Ectodermal cell (in vitro differentiated cells): Measurements from ENCODE around the gene PADI2. TPM values are rescaled to one million over a fixed set of nuclear protein-coding genes. Genes with fewer than 3 reads are reported as not detected.
A peak's percentile ranks its signal among the peaks of the same experiment; 100 is the strongest.

Experiments
- H3K27ac ChIP-seq: 2 replicates; pipeline ENCODE4 v1.7.0; 2013; ENCODE audit warnings: mild to moderate bottlenecking, low read depth, low read length; ENCODE audit not compliant: insufficient read depth, poor library complexity, severe bottlenecking
- H3K27me3 ChIP-seq: 2 replicates; pipeline ENCODE4 v1.7.0; 2013; ENCODE audit warnings: mild to moderate bottlenecking, low read length; ENCODE audit not compliant: insufficient read depth, control insufficient read depth, poor library complexity, severe bottlenecking
- H3K36me3 ChIP-seq: one replicate; pipeline ENCODE4 v1.7.0; 2013; ENCODE audit warnings: low read length; ENCODE audit not compliant: control insufficient read depth, insufficient read depth
- H3K4me1 ChIP-seq: one replicate; pipeline ENCODE4 v1.7.0; 2013; ENCODE audit warnings: low read length; ENCODE audit not compliant: control insufficient read depth, insufficient read depth
- H3K4me3 ChIP-seq: 2 replicates; pipeline ENCODE4 v1.7.0; 2013; ENCODE audit warnings: low read depth, low read length, control low read depth; ENCODE audit not compliant: insufficient read depth
- H3K9me3 ChIP-seq: 2 replicates; pipeline ENCODE4 v1.7.0; 2013; ENCODE audit warnings: mild to moderate bottlenecking, low read length, moderate library complexity; ENCODE audit not compliant: control insufficient read depth
- WGBS, 2 experiments: methylation state at CpG; one replicate each; pipeline ENCODE4 v1.1.7; 2013; ENCODE audit warnings: missing lambda C conversion rate in 2 of 2; 5-methylcytosine and 5-hydroxymethylcytosine counted together
- polyA plus RNA-seq, 4 experiments: library from polyadenylated mRNA; stranded (reverse); fragments of 50-300 nt; gene quantifications; one replicate each; pipeline ENCODE4 v1.2.3, GENCODE V29; 2013

The PADI2 gene
- polyA plus RNA-seq (2013, experiment 1 of 4) = 1.3 TPM
- 1.5 TPM for polyA plus RNA-seq (2013, experiment 2 of 4)
- 2.0 TPM for polyA plus RNA-seq (2013, experiment 3 of 4)
- 1.9 TPM for polyA plus RNA-seq (2013, experiment 4 of 4)

DNA sequence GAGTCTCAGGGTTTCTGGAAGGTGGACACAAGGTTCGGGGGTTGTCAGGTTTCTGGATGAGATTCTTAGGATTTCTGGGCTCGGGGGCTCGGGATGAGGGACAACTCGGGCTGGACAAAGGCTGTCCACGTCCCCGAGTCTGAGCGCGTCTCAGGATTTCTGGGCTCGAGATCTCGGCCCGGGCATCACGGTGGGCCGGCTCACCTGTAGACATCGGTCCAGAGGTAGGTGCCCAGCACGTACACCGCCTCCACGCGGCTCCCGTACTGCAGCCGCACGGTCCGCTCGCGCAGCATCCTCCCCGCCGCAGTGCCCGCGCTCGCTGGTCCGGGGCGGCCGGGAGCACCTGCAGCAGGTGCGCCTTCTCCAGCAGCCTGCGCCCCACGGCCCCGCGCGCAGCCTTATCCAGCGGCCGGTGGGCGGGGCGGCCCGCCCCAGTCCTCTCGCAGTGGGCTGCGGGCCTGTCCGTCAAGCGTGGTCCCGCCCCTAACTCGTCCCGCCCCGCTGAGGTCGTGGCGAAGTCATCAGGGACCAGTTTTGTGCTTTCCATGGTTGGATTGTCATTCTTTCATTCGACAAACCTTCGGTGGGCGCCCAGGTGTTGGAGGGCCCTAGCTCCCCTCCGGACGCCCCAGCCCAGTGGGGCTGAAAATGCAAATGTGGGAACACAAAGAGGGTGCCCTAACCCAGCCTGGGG is at the start of gene PADI2:
PADI2 (minus strand) TSS at position 376 of the 697 bp plus-strand sequence; CDS start at position 296, 80 bp downstream.
- Histone ChIP-seq H3K9me3 (no peaks in the 10 kb centered on the region), H3K27me3 (peaks cover 41% of the 10 kb centered on the region), H3K4me1 (peaks cover 22% of the 10 kb centered on the region), H3K27ac (no peak within 1 kb of the TSS), H3K4me3 (peak within 1 kb of the TSS; percentile 47), H3K36me3 (no peaks in the 10 kb centered on the region)
- 1% methylated on average over 58 of the region's 58 CpGs for WGBS, 2 experiments

DNA sequence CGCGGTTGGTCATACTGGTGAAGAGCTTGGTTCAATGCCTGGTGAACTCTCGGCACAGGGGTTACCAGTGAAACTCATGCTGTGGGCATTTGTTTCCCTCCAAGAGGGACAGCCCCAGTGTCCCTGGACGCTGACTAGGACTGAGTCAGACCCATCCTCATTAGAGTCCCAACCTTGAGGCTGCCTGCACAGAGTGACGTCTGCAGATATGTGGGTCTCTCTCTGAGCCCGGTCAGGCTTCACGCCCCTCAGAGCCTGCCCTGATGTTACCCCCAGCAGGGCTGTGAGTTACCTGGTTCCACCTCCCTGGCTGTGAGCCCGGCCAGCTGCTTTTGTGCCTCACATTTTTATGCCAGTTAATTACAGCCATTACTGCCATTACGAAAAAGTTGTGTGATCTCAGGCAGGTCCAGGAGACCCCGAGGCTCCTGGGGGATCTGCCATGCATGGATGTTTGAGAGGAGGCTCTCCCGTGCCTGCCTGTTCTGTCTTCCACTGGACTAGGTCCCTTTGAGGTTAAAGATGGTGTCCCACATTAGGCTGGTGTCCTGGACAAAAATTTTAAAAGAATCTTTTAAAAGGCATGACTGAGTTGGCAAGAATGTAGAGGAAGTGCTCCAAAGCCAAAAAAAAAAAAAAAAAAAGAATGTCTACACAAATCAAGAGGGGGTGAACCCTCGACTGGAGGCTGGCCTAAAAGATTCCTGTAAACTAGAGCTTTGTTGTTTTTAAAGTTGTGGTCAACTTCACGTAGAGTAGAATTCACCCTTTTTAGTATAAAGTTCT is 49.0 kb upstream of the PADI2 start:
- Histone ChIP-seq H3K36me3 (no peaks in the 10 kb centered on the region), H3K9me3 (no peaks in the 10 kb centered on the region), H3K27ac (no peak overlapping the region), H3K4me3 (no peak overlapping the region), H3K27me3 (no peaks in the 10 kb centered on the region), H3K4me1 (no peaks in the 10 kb centered on the region)
- WGBS, 2 experiments = 84 to 87% methylated on average over 13 of the region's 13 CpGs

DNA sequence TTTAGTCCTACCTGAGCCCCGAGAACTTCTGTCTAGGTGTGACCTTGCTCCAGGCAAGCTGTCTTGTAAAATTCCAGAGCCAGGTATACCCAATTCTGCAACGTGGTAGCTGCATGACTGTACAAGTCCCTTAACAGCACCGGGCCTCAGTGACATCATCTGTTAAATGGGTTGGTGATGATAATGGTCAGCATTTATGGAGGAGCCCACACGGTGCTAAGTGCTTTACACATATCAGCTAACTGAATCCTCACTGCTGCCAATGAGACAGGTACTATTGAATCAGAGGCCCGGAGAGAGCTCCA is 48.5 kb upstream of the PADI2 start:
- WGBS, 2 experiments = 92 to 94% methylated on average over 5 of the region's 5 CpGs
- Histone ChIP-seq H3K4me3 (no peak overlapping the region), H3K27ac (no peak overlapping the region), H3K9me3 (no peaks in the 10 kb centered on the region), H3K36me3 (no peaks in the 10 kb centered on the region), H3K4me1 (no peaks in the 10 kb centered on the region), H3K27me3 (no peaks in the 10 kb centered on the region)

DNA sequence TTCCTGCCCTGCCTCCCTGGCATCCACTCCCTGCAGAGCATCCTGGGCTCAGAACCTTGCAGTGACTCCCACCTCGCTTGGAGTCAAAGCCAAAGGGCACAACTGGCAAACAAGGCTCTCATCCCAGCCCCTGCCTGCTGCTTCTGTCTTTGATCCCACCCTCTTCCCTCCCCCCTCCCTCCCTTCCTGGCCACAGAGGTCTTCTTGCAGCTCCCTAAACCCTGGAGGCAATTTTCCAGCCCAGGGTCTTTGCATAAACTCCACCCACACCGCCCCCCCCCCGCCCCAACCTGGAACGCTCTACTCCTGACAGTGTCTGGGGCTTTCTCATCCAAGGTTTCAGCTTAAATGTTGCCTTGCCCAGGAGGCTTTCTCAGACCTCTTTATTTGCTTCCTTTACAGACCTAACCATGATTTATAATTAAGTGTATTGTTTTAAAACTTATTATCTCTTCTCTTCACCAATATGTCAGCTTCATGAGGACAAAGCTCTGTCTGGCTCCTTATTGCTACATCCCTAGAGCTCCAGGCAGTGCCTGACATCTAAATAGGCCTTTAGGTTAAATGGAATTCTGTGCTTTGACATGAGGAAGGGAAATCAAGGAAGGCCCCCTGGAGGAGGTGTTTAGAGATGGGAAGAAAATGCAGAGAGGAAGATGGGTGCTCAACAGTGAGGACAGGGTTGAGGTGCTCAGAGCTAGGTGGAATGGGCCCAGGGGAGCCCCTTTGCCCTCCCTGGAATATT is 48.0 kb upstream of the PADI2 start:
- Histone ChIP-seq H3K4me1 (no peaks in the 10 kb centered on the region), H3K27ac (no peak overlapping the region), H3K27me3 (no peaks in the 10 kb centered on the region), H3K4me3 (no peak overlapping the region), H3K36me3 (no peaks in the 10 kb centered on the region), H3K9me3 (no peaks in the 10 kb centered on the region)
- 11 to 13% methylated on average over 4 of the region's 4 CpGs for WGBS, 2 experiments

DNA sequence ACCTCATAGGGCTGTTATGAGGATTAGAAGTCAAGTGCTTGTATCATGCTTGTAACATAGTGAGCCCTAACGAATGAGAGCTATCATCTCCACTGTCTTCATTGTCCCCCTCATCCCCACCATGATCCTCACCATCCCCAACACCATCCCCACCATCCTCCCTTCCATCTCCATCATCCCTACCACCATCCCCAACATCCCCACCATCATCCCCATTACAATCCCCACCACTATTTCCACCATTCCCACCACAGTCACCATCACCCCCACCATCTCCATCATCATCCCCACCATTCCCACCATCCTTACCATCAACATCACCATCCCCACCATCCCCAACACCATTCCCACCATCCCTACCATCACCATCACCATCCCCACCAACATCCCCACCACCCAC is 46.6 kb upstream of the PADI2 start:
- Histone ChIP-seq H3K4me3 (no peak overlapping the region), H3K9me3 (no peaks in the 10 kb centered on the region), H3K36me3 (no peaks in the 10 kb centered on the region), H3K27ac (no peak overlapping the region), H3K27me3 (no peaks in the 10 kb centered on the region), H3K4me1 (no peaks in the 10 kb centered on the region)
- 68 to 91% methylated on average over 1 of the region's 1 CpG for WGBS, 2 experiments

DNA sequence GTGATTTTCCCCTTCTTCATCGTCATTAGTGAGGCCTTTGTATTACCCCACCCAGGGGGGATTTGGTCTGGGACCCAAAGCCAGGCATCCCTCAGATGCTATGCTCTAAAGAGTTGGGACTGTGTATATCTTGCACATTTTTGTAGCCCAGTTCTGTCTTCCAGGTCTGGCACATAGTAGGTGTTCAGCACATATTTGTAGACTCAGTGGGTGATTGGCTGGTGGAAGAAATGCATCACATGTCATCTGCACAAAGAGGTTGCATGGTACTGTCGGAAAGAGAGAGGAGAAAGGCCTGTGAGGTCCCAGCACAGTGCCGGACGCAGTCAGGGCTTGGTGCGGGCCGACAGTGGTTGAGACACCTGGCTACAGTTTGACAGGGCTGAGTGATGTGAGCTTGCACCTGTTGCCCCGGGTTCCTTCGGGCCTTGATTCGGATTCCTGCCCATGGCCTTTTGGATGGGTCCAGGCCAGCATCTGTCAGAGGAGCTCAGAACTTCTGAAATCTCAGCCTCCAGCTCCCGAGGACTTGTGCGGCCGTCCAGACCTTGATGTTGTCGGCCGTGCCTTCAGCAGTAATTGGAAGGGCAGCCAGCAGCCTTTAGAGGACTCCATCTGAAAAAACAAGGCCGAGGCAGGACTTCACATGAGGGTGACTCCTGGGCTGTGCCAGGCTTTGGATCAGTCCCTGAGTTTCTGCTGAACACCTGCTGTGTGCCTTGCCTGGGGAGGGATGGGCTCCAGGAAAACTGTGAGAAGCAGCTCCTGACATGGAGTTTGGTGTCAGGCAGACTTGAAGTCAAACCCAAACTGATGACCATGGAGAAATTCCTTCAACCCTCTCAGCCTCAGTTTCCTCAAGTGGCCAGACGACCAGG is 44.8 kb upstream of the PADI2 start:
- Histone ChIP-seq H3K4me3 (no peak overlapping the region), H3K27ac (no peak overlapping the region), H3K4me1 (no peaks in the 10 kb centered on the region), H3K36me3 (no peaks in the 10 kb centered on the region), H3K27me3 (no peaks in the 10 kb centered on the region), H3K9me3 (no peaks in the 10 kb centered on the region)
- WGBS, 2 experiments = 92 to 94% methylated on average over 16 of the region's 16 CpGs

DNA sequence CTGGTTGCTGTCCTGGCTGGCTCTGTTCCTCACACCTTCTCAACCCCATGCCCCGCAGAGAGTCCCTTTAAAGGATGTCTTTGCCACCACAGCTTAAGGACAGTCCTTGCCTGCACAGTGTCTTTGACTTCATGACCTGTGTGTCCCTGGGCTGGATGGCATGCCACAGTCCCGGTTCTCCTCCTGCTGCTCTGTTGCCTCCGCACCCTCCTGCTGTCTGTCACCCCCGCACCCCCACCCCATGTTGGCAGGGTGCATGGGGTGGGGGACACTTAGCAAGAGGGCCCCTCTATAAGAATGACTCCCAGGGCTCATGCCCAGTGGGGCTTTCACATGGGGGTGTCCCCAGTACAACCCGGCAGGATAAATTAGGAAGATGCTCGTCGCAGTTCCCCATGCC is 44.1 kb upstream of the PADI2 start:
- H3K4me3 ChIP-seq = no peak overlapping the region
- no peaks in the 10 kb centered on the region for H3K27me3 ChIP-seq
- H3K27ac ChIP-seq = no peak overlapping the region
- H3K9me3 ChIP-seq = no peaks in the 10 kb centered on the region
- H3K4me1 ChIP-seq = no peaks in the 10 kb centered on the region
- no peaks in the 10 kb centered on the region for H3K36me3 ChIP-seq
- WGBS, 2 experiments = 94 to 96% methylated on average over 7 of the region's 7 CpGs

DNA sequence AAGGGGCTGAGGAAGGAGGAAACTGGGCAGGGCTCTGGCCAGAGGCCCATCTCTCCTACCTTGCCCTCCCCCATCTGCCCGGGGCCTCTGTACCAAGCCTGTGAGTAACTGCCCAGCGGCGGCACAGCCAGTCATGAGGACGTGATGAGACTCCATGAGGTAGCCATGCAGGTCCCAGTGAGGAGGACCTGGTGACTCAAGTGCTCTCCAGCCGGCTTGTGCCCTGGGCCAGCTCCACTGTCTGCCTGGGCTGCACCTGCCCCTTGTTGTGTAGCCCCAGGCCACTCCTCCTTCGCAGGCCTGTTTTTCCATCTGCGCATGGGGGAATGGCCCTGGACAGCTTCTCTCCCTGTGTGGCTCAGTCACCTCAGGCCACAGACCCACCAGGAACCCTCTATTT is 43.7 kb upstream of the PADI2 start:
- WGBS, 2 experiments = 91% methylated on average over 7 of the region's 7 CpGs

DNA sequence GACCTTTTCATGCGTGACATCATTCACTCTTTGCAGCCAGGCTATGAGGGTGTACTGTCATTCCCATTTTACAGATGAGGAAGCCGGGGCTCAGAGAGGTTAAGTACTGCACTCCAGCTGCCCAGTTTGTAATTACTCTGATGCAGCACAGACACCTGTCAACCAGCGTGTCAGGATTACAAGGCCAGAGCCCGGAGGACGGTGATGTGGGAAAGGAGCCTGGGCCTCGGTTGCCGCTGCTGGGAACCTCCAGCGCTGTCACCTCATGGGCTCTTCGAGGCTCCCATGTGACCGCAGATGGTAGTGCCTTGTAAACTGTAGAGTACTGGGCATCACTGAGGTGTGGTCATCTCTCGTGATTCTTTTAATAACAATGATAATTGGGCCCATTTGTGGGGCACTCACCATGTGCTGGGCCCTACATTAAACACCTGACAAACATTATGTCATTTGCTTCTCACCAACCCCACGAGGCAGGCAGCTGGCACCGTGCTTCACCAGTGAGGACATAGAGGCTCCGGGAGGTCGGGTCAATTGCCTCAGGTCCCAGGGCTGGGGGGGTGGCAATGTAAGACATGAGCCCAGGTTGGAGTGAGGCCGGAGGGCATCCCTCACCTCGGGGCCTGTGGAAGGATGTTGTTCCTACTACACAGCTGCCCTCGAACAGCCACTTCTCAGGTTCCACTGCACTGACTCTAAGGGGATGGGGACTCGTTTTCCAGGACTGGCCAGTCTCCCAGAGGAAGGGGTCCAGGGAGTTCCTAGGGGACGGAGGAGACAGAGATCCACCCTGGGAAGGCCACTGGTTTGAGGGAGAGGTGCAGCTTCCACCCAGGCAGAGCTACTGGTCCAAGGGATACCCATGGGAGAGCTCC is 42.9 kb upstream of the PADI2 start:
- Histone ChIP-seq H3K27me3 (no peaks in the 10 kb centered on the region), H3K27ac (no peak overlapping the region), H3K36me3 (no peaks in the 10 kb centered on the region), H3K4me3 (no peak overlapping the region), H3K4me1 (no peaks in the 10 kb centered on the region), H3K9me3 (no peaks in the 10 kb centered on the region)
- WGBS, 2 experiments = 94% methylated on average over 20 of the region's 20 CpGs

More for the DNA sequence above, 43.7 kb upstream of the PADI2 start:
- no peak overlapping the region for H3K27ac ChIP-seq
- no peaks in the 10 kb centered on the region for H3K4me1 ChIP-seq
- no peaks in the 10 kb centered on the region for H3K9me3 ChIP-seq
- no peaks in the 10 kb centered on the region for H3K27me3 ChIP-seq
- no peak overlapping the region for H3K4me3 ChIP-seq
- no peaks in the 10 kb centered on the region for H3K36me3 ChIP-seq
